Skin of body (tissue), 2 donors: ENCODE measurements around the gene MYLK2. TPM values are rescaled to one million over a fixed set of nuclear protein-coding genes. Genes with fewer than 3 reads are reported as not detected.

Source experiments
- DNase-seq: peaks from one replicate; lab custom pipeline; 2025; lab: John Stamatoyannopoulos, UW
- total RNA-seq: library from RNA; depleted of rRNA; stranded (reverse); fragments of >200 nt; gene quantifications from one replicate; pipeline ENCODE4 v1.2.3, GENCODE V29; 2014

MYLK2 gene
- total RNA-seq, 1 donor from 2014 or later = 6.1 TPM

GRCh38 chr20:31853481-31853880 lies 34.3 kb downstream of the MYLK2 start:
- no peak for DNase-seq

GRCh38 chr20:31856516-31856915 lies 37.4 kb downstream of the MYLK2 start:
- no peak for DNase-seq

GRCh38 chr20:31857861-31858759 lies 39.0 kb downstream of the MYLK2 start:
- DNase-seq = no peak

- DNase-seq = no peak
These were observed 39.6 kb downstream of the MYLK2 start for GRCh38 chr20:31858760-31859083.

GRCh38 chr20:31859266-31859997 lies 40.3 kb downstream of the MYLK2 start:
- DNase-seq = no peak

- DNase-seq = no peak
These were observed 40.8 kb downstream of the MYLK2 start for GRCh38 chr20:31859998-31860380.

GRCh38 chr20:31860390-31861134 lies 41.4 kb downstream of the MYLK2 start:
- DNase-seq = no peak

GRCh38 chr20:31861135-31861384 lies 41.9 kb downstream of the MYLK2 start:
- DNase-seq = no peak

GRCh38 chr20:31861385-31862156 lies 42.4 kb downstream of the MYLK2 start:
- DNase-seq = no peak

GRCh38 chr20:31862157-31862470 lies 43.0 kb downstream of the MYLK2 start:
- no peak for DNase-seq

- DNase-seq = no peak
These were observed 43.4 kb downstream of the MYLK2 start for GRCh38 chr20:31862506-31862905.

GRCh38 chr20:31863296-31864085 lies 44.3 kb downstream of the MYLK2 start:
- no peak for DNase-seq

- no peak for DNase-seq
These were observed 45.6 kb downstream of the MYLK2 start for GRCh38 chr20:31864521-31865400.

GRCh38 chr20:31866221-31866620 lies 47.1 kb downstream of the MYLK2 start:
- DNase-seq = no peak

GRCh38 chr20:31868853-31869672 lies 49.9 kb downstream of the MYLK2 start:
- DNase-seq = no peak

- DNase-seq = no peak
These were observed 50.5 kb downstream of the MYLK2 start for GRCh38 chr20:31869673-31869941.

- no peak for DNase-seq
These were observed 51.0 kb downstream of the MYLK2 start, which contains the start of the genes DUSP15 and TTLL9 for GRCh38 chr20:31869942-31870725. DUSP15 (minus strand) TSS chr20:31870527; CDS start chr20:31870337, 190 bp downstream. TTLL9 (plus strand) TSS chr20:31870634; CDS start chr20:31871127, 493 bp downstream.
